Endothelial cell of umbilical vein (primary cell): Measurements from ENCODE around the gene RYR2.

Experiments
- CTCF ChIP-seq, 2 donors: IDR thresholded peaks; 1 replicate in 1 of 2; 2 replicates in 1 of 2; pipeline ENCODE4 v1.5.1; 2011; ENCODE audit warnings: low read length in 2 of 2, mild to moderate bottlenecking in 2 of 2, moderate library complexity in 2 of 2, control low read depth in 1 of 2, inconsistent platforms in 1 of 2, low read depth in 1 of 2; ENCODE audit not compliant: insufficient read depth in 1 of 2; ENCODE audit errors: extremely low read depth in 1 of 2
- EZH2 ChIP-seq: IDR thresholded peaks from 2 replicates; pipeline ENCODE4 v1.6.1; 2012; ENCODE audit warnings: borderline replicate concordance, low read depth, mild to moderate bottlenecking, moderate library complexity, low read length, inconsistent platforms; ENCODE audit not compliant: severe bottlenecking
- MAX ChIP-seq: IDR thresholded peaks from 2 replicates; pipeline ENCODE4 v1.6.1; 2011; ENCODE audit not compliant: insufficient read depth, insufficient read length
- MYC ChIP-seq: IDR thresholded peaks from one replicate; pipeline ENCODE4 v1.6.1; 2011; ENCODE audit warnings: mild to moderate bottlenecking, low read depth, low read length
- POLR2A ChIP-seq: IDR thresholded peaks from 2 replicates; pipeline ENCODE4 v1.6.1; 2012; ENCODE audit warnings: low read depth, mild to moderate bottlenecking, control low read depth, low read length
- POLR2AphosphoS5 ChIP-seq: IDR thresholded peaks from 2 replicates; pipeline ENCODE4 v1.6.1; 2012; ENCODE audit warnings: low read depth, mild to moderate bottlenecking, control low read depth, low read length, moderate library complexity; ENCODE audit not compliant: insufficient read depth

GRCh38 chr1:237115035-237115434 lies 73.1 kb downstream of the RYR2 start:
- TF ChIP-seq POLR2A (no peak), CTCF (IDR thresholded peaks at IDR 0.05; ENCODE audit: extremely low read depth in 1 of 2, insufficient read depth in 1 of 2, low read depth in 1 of 2, low read length in 2 of 2) (no peak), MAX (no peak), EZH2 (no peak), POLR2AphosphoS5 (no peak), MYC (no peak)
